Suprapubic skin (tissue), 4 donors: ENCODE results near the gene ORAI2.
"Not testable (repeated sequence)": the region's sequence is repeated elsewhere in the genome, so short reads cannot be mapped to it uniquely, and the experiment has no call there.

Experiments used
- CTCF ChIP-seq, 2 donors: fragments of 200-600 bp in 1 of 2; fragments of 450-650 bp in 1 of 2; sonication (generic) in 1 of 2; IDR thresholded peaks; one replicate each; pipeline ENCODE4 v1.5.1; 2016 to 2019; ENCODE audit warnings: antibody characterized with exemption in 2 of 2, mild to moderate bottlenecking in 1 of 2, moderate library complexity in 1 of 2
- EP300 ChIP-seq: sonication (generic); formaldehyde crosslinking; IDR thresholded peaks from one replicate; pipeline ENCODE4 v1.6.1; 2017; ENCODE audit warnings: antibody characterized with exemption
- POLR2AphosphoS5 ChIP-seq, 3 donors: sonication (generic); formaldehyde crosslinking; IDR thresholded peaks; one replicate each; pipeline ENCODE4 v1.6.1; 2017; ENCODE audit warnings: antibody characterized with exemption in 3 of 3

DNA sequence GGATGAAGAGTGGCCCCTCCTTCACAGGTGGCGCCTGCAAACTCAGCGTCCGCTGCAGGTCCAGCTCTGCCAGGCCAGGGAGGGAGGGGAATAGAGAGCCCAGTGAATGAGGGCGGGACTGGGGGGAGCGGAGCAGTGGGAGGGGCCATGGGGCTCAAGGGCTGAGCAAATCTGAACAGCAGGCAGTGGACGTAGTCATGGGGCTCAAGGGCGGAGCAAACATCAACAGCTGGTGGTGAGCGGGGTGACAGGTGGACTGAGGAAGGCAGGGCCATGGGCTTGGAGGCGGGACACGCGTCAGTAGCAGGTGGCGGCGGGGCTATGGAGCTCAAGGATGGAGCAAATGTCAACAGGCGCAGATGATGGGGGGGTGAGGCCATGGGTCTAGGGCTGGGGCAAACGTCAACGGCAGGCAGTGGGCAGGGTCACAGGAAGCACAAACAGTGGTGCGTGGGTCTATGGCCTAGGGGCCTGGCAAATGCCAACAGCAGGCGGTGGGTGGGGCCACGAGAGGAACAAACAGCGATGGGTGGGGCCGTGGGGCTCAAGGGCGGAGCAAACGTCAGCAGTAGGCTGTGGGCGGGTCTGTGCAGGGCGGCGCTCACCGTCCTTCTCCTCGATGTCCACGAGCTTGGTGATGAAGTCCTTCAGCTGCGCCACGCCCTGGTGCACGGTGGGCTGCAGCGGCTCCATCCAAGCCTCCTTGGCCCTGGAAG lies 60.0 kb downstream of the ORAI2 start:
- not testable (repeated sequence) for TF ChIP-seq CTCF (IDR thresholded peaks at IDR 0.05); EP300; POLR2AphosphoS5 (IDR thresholded peaks at IDR 0.05)
